SK-N-SH (cell line): Measurements from ENCODE around the gene DYNC1LI2.

Experiments used
- CTCF ChIP-seq: fragments of 200-600 bp; sonication (generic); IDR thresholded peaks from 2 replicates; pipeline ENCODE4 v1.6.1; 2017; ENCODE audit warnings: antibody characterized with exemption, mild to moderate bottlenecking, moderate library complexity
- RAD21 ChIP-seq: IDR thresholded peaks from 2 replicates; pipeline ENCODE4 v1.6.1; 2012; ENCODE audit warnings: mild to moderate bottlenecking, low read length
- SIN3A ChIP-seq: IDR thresholded peaks from 2 replicates; pipeline ENCODE4 v1.6.1; 2012; ENCODE audit warnings: low read depth, mild to moderate bottlenecking, low read length, moderate library complexity, borderline replicate concordance
- TEAD4 ChIP-seq: IDR thresholded peaks from 2 replicates; pipeline ENCODE4 v1.4.0; 2012; ENCODE audit warnings: mild to moderate bottlenecking, borderline replicate concordance; ENCODE audit not compliant: insufficient read depth
- TF ChIP-seq, protein P1 (sequence below): IDR thresholded peaks from 2 replicates; pipeline ENCODE4 v1.4.0; 2012; ENCODE audit warnings: low read depth, borderline replicate concordance

GRCh38 chr16:66776457-66776856 lies 25.0 kb upstream of the DYNC1LI2 start:
- TF ChIP-seq TEAD4 (no peak), SIN3A (no peak), RAD21 (no peak), CTCF (no peak)
- TF ChIP-seq, protein P1, sequence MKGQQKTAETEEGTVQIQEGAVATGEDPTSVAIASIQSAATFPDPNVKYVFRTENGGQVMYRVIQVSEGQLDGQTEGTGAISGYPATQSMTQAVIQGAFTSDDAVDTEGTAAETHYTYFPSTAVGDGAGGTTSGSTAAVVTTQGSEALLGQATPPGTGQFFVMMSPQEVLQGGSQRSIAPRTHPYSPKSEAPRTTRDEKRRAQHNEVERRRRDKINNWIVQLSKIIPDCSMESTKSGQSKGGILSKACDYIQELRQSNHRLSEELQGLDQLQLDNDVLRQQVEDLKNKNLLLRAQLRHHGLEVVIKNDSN, result no peak
